HG03103 (cell line): Measurements from ENCODE around the gene DIDO1.
"Not testable (repeated sequence)": the region's sequence is repeated elsewhere in the genome, so short reads cannot be mapped to it uniquely, and the experiment has no call there.

ENCODE experiments used
- ATAC-seq: cut with Tn5 transposase; IDR thresholded peaks from one replicate; pipeline ENCODE4 v1.9.1; 2021; ENCODE audit warnings: low read depth; ENCODE audit not compliant: unreplicated experiment

DIDO1 gene

DNA sequence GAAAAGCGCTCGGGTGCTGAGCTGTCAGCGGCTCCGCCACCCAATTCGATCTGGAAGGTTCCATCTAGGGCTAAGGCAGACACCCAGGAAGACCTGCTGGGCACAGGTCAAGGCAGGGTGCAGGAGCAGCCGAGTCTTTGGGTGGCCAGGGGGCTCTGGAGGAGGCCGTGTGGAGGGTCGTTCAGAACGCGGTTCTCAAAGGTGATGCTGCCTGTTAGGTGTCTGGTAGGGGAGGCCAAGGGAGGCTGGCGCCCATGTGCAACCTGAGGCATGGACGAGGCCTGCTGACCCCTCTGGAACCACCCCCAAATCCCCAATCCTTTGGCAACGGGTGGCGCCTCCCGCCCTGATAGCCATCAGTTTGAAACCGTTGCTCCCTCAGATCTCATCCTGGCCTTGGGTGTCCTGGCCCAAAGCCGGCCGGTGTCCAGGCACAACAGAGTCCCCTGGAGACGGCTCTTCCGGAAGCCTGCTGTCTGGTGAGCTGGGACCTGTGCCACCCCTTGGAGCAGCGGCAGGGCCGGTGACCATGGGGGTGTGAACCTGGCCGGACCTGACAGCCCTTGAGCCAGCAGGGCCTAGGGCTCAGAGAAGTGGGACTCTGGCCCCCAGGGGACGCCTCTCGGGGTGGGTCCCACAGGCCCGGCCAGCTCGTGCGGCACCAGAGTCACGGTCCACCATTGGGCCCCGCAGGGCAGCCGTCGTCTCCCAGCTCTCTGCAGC is 36.7 kb upstream of the DIDO1 start:
- no peak for ATAC-seq

DNA sequence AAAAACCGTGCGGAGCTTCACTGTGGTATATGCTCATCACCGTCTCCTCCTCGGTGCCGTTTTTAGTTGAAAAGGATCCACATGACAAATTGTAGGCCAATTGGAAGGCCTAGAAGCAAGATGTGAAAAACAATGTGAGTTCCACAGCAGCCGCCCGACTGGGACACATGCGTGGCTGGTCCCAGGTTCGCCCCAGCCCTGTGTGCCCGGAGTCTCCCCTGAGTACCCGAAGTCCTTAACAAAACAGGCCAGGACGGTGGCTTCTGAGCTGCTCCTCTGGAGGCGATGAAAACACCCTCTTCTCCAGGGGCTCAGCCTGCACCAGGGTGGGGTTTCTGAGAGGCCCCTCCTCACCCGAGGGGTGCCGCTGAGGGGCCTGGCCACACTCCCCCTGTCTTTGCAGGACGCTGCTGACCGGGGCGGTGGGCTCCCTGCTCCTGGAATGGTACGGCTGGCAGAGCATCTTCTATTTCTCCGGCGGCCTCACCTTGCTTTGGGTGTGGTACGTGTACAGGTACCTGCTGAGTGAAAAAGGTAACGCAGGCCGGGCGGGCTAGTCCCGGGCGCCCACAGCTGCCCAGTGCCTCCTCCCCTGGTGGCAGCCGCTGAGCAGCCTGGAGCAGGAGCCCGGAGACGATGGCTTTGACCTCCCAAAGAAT is 36.0 kb upstream of the DIDO1 start:
- no peak for ATAC-seq

DNA sequence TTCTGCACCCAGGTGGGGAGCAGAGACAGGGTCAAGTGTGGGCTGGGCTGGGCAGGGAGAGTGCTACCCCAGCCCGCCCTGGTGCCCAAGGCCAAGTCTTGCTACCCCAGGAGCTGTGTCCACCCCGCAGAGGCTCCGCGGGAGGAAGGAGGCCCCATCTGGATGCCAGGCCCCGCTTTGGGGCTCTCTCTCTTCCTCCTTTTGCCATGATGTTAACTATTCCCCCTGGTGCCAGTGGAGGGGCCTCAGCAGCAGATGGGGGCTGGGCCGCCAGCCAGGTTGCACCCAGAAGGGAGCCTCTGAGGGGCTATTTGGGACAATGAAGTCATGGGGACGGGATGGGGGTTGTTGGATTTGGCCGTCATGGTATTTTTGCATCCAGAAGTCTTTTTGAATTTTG is 35.5 kb upstream of the DIDO1 start:
- ATAC-seq: no peak

DNA sequence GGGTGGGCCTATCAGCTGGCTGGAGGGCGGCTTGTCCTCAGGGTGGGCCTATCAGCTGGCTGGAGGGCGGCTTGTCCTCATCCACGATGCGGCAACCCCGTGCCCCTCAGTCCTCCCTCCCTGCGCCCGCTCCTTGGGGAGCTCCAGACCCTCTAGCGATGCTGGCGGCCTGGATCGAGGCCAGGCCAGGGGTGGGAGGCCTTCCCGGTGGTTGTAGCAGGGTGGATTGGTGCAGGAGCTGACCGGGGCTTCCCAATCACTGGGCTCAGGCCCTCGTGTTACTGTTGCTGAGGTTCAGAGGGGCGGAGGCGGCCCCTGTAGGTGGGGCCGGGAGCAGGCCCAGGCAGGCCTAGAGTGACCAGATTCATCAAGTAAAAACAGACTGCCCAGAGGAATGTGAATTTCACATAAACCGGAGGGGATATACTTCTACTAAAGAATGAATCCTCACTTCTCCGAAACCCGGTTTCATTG is 35.0 kb upstream of the DIDO1 start:
- ATAC-seq: no peak

DNA sequence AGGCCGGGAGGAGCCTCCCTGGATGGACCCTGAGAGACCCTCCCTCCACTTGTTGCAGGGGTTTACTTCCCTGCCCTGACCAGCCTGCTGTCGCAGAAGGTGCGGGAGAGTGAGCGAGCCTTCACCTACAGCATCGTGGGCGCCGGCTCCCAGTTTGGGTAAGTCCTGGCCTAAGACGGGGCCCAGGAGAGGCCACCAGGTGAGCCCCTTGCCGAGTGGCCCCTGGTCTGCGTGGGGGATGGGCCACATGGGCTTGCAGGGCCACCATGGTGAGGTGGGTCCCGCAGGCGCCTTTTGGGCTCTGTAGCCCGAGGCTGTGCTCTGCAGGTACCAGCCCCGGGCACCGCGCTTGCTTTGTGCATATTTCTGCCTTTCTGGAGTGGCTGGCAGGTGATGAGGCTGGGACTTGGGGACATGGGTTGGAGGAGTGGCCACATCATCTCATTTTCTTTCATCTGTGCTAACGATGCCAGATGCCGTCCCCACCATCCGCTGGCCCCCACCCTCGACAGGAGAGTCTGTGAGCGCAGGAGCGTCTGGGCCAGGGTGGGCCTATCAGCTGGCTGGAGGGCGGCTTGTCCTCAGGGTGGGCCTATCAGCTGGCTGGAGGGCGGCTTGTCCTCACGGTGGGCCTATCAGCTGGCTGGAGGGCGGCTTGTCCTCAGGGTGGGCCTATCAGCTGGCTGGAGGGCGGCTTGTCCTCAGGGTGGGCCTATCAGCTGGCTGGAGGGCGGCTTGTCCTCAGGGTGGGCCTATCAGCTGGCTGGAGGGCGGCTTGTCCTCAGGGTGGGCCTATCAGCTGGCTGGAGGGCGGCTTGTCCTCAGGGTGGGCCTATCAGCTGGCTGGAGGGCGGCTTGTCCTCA is 34.4 kb upstream of the DIDO1 start:
- not testable (repeated sequence) for ATAC-seq

DNA sequence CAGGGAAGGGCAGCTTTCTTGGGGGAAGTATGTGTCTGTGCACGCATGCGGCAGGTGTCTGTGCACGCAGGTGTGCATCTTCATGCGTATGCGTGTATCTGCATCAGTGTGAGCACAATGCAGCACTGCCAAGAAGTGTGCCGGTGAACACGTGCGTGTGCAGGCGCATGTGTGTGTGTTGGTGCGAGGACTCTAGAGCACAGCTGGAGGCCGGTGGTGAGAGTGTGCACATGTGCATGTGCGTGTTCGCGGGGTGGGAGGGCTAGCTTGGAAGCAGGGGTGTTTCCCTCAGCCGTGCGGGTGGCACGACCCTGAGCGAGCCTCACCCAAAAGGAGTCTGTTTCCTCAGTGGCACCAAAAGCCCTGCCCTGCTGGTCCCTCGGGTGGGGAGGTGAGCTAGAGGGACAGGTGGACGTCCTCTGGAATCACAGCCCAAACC is 33.7 kb upstream of the DIDO1 start:
- ATAC-seq: no peak

DNA sequence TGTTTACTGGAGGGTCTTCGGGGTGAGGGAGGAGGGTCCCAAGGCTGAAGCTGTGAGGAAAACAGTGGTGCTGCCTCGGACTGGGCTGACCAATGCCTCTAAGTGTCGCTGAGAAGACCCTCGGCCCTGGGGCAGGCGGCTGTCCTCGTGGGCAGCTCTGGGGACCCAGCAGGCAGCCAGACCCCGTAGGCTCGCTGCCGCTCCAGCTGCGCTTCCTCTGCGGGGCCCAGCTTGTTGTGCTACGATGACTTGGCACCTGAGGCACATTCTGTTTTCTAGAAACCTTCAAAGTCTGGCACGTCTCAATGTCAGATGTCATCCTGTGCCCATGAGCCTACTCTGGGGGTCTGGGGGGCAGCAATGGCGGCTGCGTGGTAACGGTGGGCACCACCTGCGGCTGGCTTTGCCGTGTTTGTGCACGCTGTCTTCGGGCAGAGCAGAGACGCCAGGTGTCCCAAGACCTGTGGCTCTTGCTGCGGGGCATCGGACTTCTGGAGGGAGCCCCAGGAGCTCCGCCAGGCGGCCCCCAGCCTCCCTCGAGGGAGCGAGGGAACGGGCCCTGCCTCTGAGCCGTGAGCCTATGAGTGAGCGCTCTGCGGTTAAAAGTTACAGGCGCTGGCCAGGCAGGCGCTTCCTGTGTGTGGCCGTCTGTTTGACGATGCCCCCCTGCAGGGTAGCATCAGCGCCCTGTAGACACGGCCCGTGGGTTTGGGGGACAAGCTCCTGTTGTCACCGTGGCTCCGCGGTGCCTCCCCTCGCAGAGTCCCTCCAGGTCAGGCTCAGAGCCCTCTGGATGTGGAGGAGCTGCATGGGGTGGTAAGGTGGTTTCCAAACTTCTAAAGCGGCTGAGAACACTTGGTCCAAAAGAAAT is 33.0 kb upstream of the DIDO1 start:
- ATAC-seq: no peak

DNA sequence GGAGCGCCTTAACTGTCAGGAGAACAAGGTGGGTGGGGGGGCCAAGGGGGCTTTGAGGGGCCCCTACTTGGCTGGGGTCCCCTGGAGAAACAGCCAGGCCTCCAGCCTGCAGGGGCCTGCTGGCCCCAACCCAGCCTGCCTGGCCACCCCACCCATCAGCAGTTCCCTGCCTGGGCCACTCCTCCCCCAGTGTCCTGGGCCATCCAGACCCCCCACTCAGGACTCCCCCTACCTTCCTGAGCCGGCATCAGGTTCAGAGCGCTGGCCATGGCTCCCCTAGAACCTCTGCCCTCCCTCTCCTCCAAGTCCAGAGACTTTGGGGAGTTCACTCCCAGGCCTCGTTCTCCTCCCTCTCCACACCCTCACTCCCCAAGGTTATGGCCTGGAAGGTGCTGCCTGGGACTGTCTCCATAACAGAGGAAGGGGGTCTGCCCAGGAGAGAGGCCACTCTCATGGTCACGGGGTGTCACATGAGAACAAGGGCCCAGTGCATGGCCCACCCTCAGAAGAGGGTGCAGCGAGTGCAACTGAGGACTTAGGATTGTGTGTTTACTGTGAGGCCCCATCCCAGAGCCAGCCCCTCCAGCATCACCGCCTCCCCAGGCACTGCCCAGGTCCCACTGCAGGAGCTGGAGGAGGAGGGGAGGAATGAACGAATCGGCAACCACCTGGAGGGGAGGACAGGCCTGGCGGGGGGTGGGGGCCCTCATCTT is 32.2 kb upstream of the DIDO1 start:
- ATAC-seq: no peak

DNA sequence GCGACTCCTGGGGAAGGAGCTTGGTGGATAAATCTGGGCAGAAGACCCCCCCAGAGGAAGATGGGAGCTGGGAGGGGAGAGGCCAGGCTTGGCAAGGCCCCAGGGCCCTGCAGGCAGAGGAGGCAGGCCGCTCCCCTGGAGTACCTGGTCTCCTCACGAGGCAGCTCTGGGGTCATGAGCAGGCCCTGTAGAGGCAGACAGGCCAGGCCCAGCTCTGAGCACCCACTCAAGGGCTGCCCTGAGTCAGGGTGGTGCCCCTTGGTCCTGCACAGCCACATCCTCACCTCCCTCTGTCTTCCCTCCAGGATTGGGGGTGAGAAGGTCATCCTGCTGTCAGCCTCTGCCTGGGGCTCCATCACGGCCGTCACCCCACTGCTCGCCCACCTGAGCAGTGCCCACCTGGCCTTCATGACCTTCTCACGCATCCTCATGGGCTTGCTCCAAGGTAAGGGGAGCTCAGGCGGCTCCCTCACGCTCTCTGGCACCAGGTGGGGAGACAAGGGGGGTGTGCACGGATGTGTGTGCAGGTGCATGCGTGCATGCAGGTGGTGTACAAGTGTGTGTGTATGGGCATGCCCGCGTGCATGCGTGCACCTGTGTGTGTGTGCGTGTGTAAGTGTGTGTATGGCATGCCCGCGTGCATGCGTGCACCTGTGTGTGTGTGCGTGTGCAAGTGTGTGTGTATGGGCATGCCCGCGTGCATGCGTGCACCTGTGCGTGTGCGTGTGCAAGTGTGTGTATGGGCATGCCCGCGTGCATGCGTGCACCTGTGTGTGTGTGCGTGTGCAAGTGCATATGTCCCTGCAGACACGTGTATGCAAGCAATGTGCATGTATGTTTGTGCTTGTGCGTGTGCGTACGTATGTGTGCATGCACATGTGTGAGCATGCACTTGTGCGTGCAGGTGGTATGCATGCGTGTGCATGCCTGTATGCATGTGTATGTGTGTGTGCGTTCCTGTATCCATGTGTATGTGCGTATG is 31.1 kb upstream of the DIDO1 start:
- no peak for ATAC-seq

DNA sequence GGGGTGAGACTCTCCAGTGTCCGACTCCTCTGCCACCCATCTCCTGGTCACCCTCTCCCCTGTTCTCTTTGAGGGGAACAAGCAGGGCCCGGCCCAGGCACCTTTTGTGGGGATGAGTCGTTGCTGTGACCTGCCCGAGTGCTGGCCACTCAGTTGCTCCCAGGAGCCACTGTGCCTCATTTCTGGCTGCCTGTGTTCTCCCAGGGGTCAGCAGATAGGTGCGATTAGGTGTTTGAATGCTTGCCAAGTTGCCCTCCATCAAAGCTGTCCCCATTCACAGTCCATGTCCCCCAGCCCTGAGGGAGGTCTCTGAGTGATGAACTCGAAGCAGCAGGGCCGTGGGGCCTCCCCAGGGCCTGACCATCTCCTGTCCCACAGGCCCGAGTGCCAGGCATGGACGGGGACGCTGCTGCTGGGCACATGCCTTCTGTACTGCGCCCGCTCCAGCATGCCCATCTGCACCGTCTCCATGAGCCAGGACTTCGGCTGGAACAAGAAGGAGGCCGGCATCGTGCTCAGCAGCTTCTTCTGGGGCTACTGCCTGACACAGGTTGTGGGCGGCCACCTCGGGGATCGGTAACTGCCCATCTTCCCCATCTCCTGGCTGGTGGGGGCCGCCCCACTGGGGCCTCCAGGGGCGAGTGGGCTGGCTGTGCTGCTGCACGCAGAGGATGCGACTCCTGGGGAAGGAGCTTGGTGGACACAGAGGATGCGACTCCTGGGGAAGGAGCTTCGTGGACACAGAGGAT is 30.3 kb upstream of the DIDO1 start:
- no peak for ATAC-seq

DNA sequence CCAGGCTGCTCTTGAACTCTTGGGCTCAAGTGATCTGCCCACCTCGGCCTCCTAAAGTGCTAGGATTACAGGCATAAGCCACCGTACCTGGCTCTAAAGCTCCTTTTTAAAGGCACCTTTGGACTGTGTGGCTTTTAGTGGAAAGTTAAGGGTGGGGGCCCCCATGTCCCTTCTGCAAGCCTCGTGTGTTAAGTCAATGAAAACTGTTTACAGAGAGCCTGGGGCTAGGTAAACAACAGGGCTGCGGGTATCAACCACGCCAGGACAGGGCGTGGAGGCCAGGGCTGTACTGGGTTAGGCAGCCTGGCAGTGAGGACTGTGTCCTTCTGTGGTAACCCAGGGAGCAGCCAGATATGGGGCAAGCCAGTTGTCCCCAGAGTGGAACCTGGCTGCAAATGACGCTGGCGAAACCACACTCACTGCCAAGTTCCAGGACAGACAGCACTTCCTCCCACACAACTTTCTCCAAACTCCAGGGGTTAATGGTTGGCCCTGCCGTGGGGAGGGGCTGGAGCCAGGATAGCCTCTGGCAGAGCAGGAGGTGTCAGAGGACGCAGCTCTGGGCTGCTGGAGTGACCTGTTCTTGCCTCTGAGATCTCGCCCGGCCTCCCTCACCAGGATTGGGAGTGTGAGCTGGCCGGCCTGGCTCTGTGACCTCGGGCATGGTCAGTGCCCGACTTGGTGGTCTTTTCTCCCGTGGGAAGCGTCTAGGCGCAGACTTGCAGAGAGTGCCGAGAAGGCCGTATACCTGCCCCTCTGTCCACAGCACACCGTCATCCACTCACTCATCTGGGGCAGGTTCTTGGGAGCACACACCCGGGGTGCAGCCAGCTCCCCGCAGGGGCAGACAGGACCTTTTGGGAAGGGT is 29.4 kb upstream of the DIDO1 start:
- ATAC-seq: no peak

DNA sequence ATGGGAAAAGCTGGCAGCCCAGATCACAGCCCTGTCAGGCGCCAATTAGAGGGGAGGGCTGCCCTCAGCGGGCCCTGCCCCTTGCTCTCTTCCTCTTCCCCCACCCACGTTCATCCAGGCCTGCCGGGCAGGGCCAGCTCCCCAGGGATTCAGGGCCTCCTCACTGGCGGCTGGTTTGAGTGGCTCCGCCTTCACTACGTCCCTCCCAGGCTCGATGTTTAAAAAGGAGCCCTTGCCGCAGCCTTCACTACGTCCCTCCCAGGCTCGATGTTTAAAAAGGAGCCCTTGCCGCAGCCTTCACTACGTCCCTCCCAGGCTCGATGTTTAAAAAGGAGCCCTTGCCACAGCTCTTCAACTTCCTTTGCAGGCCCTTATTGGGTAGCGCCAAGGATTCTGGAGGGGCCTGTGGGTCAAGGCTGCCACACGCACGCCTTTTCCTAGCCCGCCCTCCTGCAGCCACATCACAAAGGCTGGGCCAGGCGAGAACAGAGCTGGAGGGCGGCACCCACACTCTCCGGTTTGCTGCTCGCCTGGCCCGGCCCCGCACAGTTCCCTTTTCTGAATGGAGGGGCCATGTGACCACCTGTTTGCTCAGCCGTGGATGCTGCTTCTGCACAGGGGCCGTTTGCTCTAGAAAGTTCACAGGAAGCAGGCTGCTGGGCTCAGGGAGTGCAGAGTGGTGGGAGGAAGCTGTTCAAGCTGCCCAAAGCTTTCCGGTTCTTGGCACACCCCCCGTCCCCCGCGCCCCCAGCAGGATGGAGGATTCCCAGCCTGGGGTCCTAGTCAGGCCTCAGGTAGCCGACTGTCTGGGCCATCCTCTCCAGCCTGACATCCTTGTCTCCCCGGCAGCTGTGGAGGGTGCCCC is 27.8 kb upstream of the DIDO1 start:
- ATAC-seq: peak; percentile 78

DNA sequence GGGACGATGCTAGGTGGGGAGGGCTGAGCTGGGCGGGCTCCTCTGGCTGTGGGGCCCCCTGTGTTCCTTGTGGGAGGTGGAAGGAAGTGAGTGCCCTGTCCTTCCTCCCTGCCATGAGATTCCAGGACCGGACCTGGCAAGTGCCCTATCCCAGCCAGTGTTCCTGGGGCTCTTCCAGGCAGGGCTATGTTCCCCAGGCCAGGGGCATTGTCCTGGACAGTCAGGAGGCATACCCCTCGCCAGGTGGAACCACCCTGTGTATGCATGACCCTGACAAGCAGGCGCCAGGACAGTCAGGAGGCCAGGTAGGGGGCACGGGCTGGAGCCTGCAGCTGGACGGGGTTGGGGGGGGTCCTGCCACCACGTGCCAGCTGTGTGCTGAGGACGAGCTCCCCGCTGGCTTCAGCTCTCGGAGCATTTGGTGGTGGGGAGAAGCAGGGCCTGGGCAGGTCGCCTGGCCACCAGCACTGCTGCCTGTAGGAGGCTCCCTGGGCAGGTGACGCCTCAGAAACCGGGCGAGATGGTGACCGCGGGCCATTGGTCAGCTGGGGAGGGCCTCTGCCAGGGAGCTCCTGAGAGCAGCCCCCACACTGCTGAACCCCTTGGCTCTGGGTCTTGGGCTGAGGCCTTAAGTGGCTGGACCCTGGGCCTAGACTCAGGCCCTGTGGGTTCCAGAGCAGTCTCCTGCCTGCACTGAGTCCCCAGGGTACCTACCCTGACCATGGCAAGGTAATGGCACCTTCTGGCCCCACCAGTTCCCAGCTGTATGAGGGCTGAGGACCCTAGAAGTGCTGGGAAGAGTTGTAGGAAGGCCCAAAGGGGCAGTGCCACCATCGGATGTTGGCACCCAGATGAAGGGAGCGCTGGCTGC is 26.9 kb upstream of the DIDO1 start:
- no peak for ATAC-seq

DNA sequence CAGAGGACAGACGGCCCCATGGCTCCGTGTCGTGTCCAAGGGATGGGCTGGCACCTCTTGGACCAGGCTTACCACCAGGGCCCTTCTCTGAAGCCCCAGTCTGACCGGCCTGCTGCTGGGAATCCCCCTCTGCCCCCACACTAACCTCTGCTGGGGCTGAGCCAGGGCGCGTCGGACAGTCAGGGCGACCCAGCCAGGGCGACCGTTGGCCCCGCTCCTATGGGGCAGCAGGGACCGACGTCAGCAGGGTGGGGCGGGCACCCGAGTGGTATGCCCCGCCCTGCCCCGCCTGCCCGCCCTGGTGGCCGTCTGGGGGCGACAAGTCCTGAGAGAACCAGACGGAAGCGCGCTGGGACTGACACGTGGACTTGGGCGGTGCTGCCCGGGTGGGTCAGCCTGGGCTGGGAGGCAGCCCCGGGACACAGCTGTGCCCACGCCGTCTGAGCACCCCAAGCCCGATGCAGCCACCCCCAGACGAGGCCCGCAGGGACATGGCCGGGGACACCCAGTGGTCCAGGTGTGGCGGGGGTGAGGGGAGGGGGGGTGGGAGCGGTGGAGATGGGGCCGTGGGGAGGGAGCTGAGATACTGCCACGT is 26.2 kb upstream of the DIDO1 start, which contains the start of gene SLC17A9:
TSS of gene SLC17A9 (plus strand) at position 337 of the 595 bp plus-strand sequence. CDS start at position 459, 122 bp downstream.
- peak; percentile 41 for ATAC-seq
